H1 (cell line): ENCODE measurements around the gene TRIM38. TPM values are rescaled to one million over a fixed set of nuclear protein-coding genes. Genes with fewer than 3 reads are reported as not detected.

Experiments
- CTCF ChIP-seq, 3 experiments: IDR thresholded peaks; 1 replicate in 2 of 3; 2 replicates in 1 of 3; pipeline versions ENCODE4 v1.5.1 to v1.6.1; 2011; ENCODE audit warnings: low read length in 3 of 3, mild to moderate bottlenecking in 3 of 3, inconsistent platforms in 2 of 3, low read depth in 1 of 3, moderate library complexity in 1 of 3; ENCODE audit not compliant: insufficient read depth in 1 of 3; ENCODE audit errors: control extremely low read depth in 1 of 3
- KDM4A ChIP-seq: IDR thresholded peaks from one replicate; pipeline ENCODE4 v1.7.1; 2012; ENCODE audit warnings: low read depth, mild to moderate bottlenecking, moderate library complexity, low read length, inconsistent platforms; ENCODE audit not compliant: severe bottlenecking
- POLR2A ChIP-seq, 2 experiments: IDR thresholded peaks; 1 replicate in 1 of 2; 2 replicates in 1 of 2; pipeline ENCODE4 v1.6.1; 2011; ENCODE audit warnings: low read depth in 2 of 2, low read length in 2 of 2, mild to moderate bottlenecking in 2 of 2; ENCODE audit errors: control extremely low read depth in 1 of 2
- TAF1 ChIP-seq: IDR thresholded peaks from 2 replicates; pipeline ENCODE4 v1.6.1; 2011; ENCODE audit warnings: mild to moderate bottlenecking, low read depth, low read length
- TAF7 ChIP-seq: optimal IDR thresholded peaks from 2 replicates; pipeline ENCODE3; 2011; ENCODE audit warnings: low read depth, mild to moderate bottlenecking, inconsistent platforms, low read length, moderate library complexity, borderline replicate concordance
- polyA plus RNA-seq, 7 experiments: library from polyadenylated mRNA; depleted of rRNA in 3 of 7; stranded (reverse) in 5 of 7; unstranded in 2 of 7; fragments of >200 nt in 5 of 7; fragments of 200-250 nt in 2 of 7; gene quantifications; 1 replicate in 5 of 7; 2 replicates in 1 of 7; 4 replicates in 1 of 7; pipeline versions ENCODE4 v1.2.1 to v1.2.3, GENCODE V29; 2011 to 2013; ENCODE audit warnings: missing spikeins in 2 of 7, mixed read lengths in 2 of 7
- total RNA-seq: library from RNA; stranded (reverse); fragmentation: NEBNext Ultra II Directional; extraction: Animal tissue kit (Norgen Biotek cat#: 25700); gene quantifications from 2 replicates; pipeline ENCODE4 v1.2.1, GENCODE V29; 2021
- TF ChIP-seq, protein P1 (sequence below): fragments of 300-600 bp; sonication (generic); IDR thresholded peaks from 2 replicates; pipeline ENCODE4 v1.7.1; 2012; ENCODE audit warnings: low read length, moderate library complexity, mild to moderate bottlenecking, inconsistent platforms; ENCODE audit not compliant: insufficient replicate concordance

Gene TRIM38
- total and polyA plus RNA-seq, 2 of the 8 experiments (the other 6 are each of a cell fraction or from before 2014, with no cell fraction given): 0.43 to 0.56 TPM

- TF ChIP-seq CTCF (IDR thresholded peaks at IDR 0.05; ENCODE audit: control extremely low read depth in 1 of 3, insufficient read depth in 1 of 3, low read depth in 1 of 3, low read length in 3 of 3) (no peak), TAF1 (no peak), POLR2A (IDR thresholded peaks at IDR 0.05; ENCODE audit: control extremely low read depth in 1 of 2, low read depth in 2 of 2, low read length in 2 of 2) (no peak), TAF7 (no peak), KDM4A (no peak)
- TF ChIP-seq, protein P1, sequence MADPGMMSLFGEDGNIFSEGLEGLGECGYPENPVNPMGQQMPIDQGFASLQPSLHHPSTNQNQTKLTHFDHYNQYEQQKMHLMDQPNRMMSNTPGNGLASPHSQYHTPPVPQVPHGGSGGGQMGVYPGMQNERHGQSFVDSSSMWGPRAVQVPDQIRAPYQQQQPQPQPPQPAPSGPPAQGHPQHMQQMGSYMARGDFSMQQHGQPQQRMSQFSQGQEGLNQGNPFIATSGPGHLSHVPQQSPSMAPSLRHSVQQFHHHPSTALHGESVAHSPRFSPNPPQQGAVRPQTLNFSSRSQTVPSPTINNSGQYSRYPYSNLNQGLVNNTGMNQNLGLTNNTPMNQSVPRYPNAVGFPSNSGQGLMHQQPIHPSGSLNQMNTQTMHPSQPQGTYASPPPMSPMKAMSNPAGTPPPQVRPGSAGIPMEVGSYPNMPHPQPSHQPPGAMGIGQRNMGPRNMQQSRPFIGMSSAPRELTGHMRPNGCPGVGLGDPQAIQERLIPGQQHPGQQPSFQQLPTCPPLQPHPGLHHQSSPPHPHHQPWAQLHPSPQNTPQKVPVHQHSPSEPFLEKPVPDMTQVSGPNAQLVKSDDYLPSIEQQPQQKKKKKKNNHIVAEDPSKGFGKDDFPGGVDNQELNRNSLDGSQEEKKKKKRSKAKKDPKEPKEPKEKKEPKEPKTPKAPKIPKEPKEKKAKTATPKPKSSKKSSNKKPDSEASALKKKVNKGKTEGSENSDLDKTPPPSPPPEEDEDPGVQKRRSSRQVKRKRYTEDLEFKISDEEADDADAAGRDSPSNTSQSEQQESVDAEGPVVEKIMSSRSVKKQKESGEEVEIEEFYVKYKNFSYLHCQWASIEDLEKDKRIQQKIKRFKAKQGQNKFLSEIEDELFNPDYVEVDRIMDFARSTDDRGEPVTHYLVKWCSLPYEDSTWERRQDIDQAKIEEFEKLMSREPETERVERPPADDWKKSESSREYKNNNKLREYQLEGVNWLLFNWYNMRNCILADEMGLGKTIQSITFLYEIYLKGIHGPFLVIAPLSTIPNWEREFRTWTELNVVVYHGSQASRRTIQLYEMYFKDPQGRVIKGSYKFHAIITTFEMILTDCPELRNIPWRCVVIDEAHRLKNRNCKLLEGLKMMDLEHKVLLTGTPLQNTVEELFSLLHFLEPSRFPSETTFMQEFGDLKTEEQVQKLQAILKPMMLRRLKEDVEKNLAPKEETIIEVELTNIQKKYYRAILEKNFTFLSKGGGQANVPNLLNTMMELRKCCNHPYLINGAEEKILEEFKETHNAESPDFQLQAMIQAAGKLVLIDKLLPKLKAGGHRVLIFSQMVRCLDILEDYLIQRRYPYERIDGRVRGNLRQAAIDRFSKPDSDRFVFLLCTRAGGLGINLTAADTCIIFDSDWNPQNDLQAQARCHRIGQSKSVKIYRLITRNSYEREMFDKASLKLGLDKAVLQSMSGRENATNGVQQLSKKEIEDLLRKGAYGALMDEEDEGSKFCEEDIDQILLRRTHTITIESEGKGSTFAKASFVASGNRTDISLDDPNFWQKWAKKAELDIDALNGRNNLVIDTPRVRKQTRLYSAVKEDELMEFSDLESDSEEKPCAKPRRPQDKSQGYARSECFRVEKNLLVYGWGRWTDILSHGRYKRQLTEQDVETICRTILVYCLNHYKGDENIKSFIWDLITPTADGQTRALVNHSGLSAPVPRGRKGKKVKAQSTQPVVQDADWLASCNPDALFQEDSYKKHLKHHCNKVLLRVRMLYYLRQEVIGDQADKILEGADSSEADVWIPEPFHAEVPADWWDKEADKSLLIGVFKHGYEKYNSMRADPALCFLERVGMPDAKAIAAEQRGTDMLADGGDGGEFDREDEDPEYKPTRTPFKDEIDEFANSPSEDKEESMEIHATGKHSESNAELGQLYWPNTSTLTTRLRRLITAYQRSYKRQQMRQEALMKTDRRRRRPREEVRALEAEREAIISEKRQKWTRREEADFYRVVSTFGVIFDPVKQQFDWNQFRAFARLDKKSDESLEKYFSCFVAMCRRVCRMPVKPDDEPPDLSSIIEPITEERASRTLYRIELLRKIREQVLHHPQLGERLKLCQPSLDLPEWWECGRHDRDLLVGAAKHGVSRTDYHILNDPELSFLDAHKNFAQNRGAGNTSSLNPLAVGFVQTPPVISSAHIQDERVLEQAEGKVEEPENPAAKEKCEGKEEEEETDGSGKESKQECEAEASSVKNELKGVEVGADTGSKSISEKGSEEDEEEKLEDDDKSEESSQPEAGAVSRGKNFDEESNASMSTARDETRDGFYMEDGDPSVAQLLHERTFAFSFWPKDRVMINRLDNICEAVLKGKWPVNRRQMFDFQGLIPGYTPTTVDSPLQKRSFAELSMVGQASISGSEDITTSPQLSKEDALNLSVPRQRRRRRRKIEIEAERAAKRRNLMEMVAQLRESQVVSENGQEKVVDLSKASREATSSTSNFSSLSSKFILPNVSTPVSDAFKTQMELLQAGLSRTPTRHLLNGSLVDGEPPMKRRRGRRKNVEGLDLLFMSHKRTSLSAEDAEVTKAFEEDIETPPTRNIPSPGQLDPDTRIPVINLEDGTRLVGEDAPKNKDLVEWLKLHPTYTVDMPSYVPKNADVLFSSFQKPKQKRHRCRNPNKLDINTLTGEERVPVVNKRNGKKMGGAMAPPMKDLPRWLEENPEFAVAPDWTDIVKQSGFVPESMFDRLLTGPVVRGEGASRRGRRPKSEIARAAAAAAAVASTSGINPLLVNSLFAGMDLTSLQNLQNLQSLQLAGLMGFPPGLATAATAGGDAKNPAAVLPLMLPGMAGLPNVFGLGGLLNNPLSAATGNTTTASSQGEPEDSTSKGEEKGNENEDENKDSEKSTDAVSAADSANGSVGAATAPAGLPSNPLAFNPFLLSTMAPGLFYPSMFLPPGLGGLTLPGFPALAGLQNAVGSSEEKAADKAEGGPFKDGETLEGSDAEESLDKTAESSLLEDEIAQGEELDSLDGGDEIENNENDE: no peak
These were observed 46.3 kb upstream of the TRIM38 start (continued) for GRCh38 chr6:25916330-25916729.
